HepG2 (cell line): ENCODE data around the gene LYRM2. TPM values are rescaled to one million over a fixed set of nuclear protein-coding genes. Genes with fewer than 3 reads are reported as not detected.

ENCODE experiments used
- FOXC1 ChIP-seq: sonication (generic); formaldehyde crosslinking; IDR thresholded peaks from 2 replicates; pipeline ENCODE4 v1.8.0; 2022; ENCODE audit warnings: mild to moderate bottlenecking, missing genetic modification reagents, borderline replicate concordance
- GLMP ChIP-seq: sonication (generic); formaldehyde crosslinking; IDR thresholded peaks from 2 replicates; pipeline ENCODE4 v1.9.0; 2021; ENCODE audit warnings: missing genetic modification reagents, mild to moderate bottlenecking, borderline replicate concordance
- HMG20B ChIP-seq: conservative IDR thresholded peaks from 2 replicates; pipeline ENCODE4 v1.6.1; 2016; ENCODE audit warnings: missing genetic modification reagents, missing compliant biosample characterization
- KMT2A ChIP-seq: sonication (generic); formaldehyde crosslinking; IDR thresholded peaks from 2 replicates; pipeline ENCODE4 v1.4.0; 2020; ENCODE audit warnings: missing genetic modification reagents
- NAIF1 ChIP-seq: sonication (generic); formaldehyde crosslinking; IDR thresholded peaks from 2 replicates; pipeline ENCODE4 v1.5.0; 2020; ENCODE audit warnings: mild to moderate bottlenecking, missing genetic modification reagents, borderline replicate concordance
- NFE2L1 ChIP-seq: sonication (generic); formaldehyde crosslinking; IDR thresholded peaks from 2 replicates; pipeline ENCODE4 v1.4.0; 2020; ENCODE audit warnings: missing genetic modification reagents, mild to moderate bottlenecking, borderline replicate concordance
- NR2F6 ChIP-seq, 2 experiments: IDR thresholded peaks; 2 replicates each; pipeline ENCODE4 v1.6.1; 2016; ENCODE audit warnings: antibody characterized with exemption in 1 of 2, mild to moderate bottlenecking in 1 of 2
- RNF2 ChIP-seq: fragments of 450-650 bp; conservative IDR thresholded peaks from 2 replicates; pipeline ENCODE4 v1.6.1; 2016; ENCODE audit warnings: low read depth
- SPEN ChIP-seq: sonication (generic); formaldehyde crosslinking; IDR thresholded peaks from 2 replicates; pipeline ENCODE4 v1.5.1; 2020; ENCODE audit warnings: low read depth, mild to moderate bottlenecking, missing genetic modification reagents
- SRY ChIP-seq: sonication (generic); formaldehyde crosslinking; IDR thresholded peaks from 2 replicates; pipeline ENCODE4 v1.8.0; 2022; ENCODE audit warnings: mild to moderate bottlenecking, missing genetic modification reagents
- TFAP4 ChIP-seq: sonication (generic); IDR thresholded peaks from 2 replicates; pipeline ENCODE4 v1.6.1; 2016; ENCODE audit warnings: low read depth, borderline replicate concordance
- TFDP2 ChIP-seq: sonication (generic); formaldehyde crosslinking; IDR thresholded peaks from 2 replicates; pipeline ENCODE4 v1.4.0; 2020; ENCODE audit warnings: missing genetic modification reagents
- THAP7 ChIP-seq: sonication (generic); formaldehyde crosslinking; IDR thresholded peaks from 2 replicates; pipeline ENCODE4 v1.8.1; 2023; ENCODE audit warnings: mild to moderate bottlenecking, missing genetic modification reagents
- UBTF ChIP-seq: sonication (generic); formaldehyde crosslinking; IDR thresholded peaks from 2 replicates; pipeline ENCODE4 v1.4.0; 2020; ENCODE audit warnings: mild to moderate bottlenecking, missing genetic modification reagents
- ZBTB26 ChIP-seq: IDR thresholded peaks from 2 replicates; pipeline ENCODE4 v1.6.1; 2016; ENCODE audit warnings: missing compliant biosample characterization, missing genetic modification reagents, borderline replicate concordance
- ZMYM4 ChIP-seq: sonication (generic); formaldehyde crosslinking; IDR thresholded peaks from 2 replicates; pipeline ENCODE4 v1.8.1; 2023; ENCODE audit warnings: mild to moderate bottlenecking, missing genetic modification reagents
- ZNF20 ChIP-seq: sonication (generic); formaldehyde crosslinking; IDR thresholded peaks from 2 replicates; pipeline ENCODE4 v1.4.0; 2020; ENCODE audit warnings: mild to moderate bottlenecking, moderate library complexity, missing genetic modification reagents
- ZNF546 ChIP-seq: sonication (generic); formaldehyde crosslinking; conservative IDR thresholded peaks from 2 replicates; pipeline ENCODE4 v1.8.1; 2023; ENCODE audit warnings: mild to moderate bottlenecking, missing genetic modification reagents
- ZNF563 ChIP-seq: sonication (generic); formaldehyde crosslinking; IDR thresholded peaks from 2 replicates; pipeline ENCODE4 v1.8.0; 2022; ENCODE audit warnings: mild to moderate bottlenecking, moderate library complexity, missing genetic modification reagents
- ZNF674 ChIP-seq: sonication (generic); formaldehyde crosslinking; IDR thresholded peaks from 2 replicates; pipeline ENCODE4 v1.5.0; 2020; ENCODE audit warnings: low read depth, mild to moderate bottlenecking, missing genetic modification reagents
- ZNF891 ChIP-seq: sonication (generic); formaldehyde crosslinking; IDR thresholded peaks from 2 replicates; pipeline ENCODE4 v1.5.0; 2020; ENCODE audit warnings: mild to moderate bottlenecking, missing genetic modification reagents
- polyA plus RNA-seq, 8 experiments: library from polyadenylated mRNA; depleted of rRNA in 3 of 8; stranded (reverse) in 7 of 8; unstranded in 1 of 8; fragments of >200 nt; fragmentation: Illumina TruSeq in 4 of 8; extraction: Trizol in 4 of 8; gene quantifications; 2 replicates each; pipeline versions ENCODE4 v1.2.1 to v1.2.3, GENCODE V29; 2011 to 2016; ENCODE audit warnings: low read depth in 4 of 8, missing spikeins in 1 of 8, mixed read lengths in 1 of 8; ENCODE audit not compliant: insufficient read depth in 1 of 8
- total RNA-seq, 5 experiments: library from RNA; depleted of rRNA; stranded (reverse); fragments of >200 nt; fragmentation: Illumina TruSeq; extraction: Trizol; gene quantifications; 2 replicates each; pipeline ENCODE4 v1.2.3, GENCODE V29; 2016; ENCODE audit warnings: low read depth in 1 of 5

Gene LYRM2
- total and polyA plus RNA-seq, 2 of the 13 experiments (the other 11 are each of a cell fraction or from before 2014, with no cell fraction given) = 17.8 to 32.6 TPM

- TF ChIP-seq SRY (CRISPR knock-in tag) (peak; percentile 84; the same call in 1 of the 2 replicates), ZBTB26 (CRISPR knock-in tag) (peak; percentile 54; the same call in 1 of the 2 replicates), THAP7 (CRISPR knock-in tag) (no peak), ZNF563 (CRISPR knock-in tag) (peak; percentile 72), GLMP (no peak), SPEN (peak; percentile 75), ZNF546 (CRISPR knock-in tag) (no peak), ZNF20 (CRISPR knock-in tag) (no peak), TFAP4 (peak; percentile 36; the same call in 1 of the 2 replicates), ZNF891 (CRISPR knock-in tag) (peak; percentile 72; the same call in 1 of the 2 replicates), FOXC1 (CRISPR knock-in tag) (peak; percentile 88), NR2F6 (IDR thresholded peaks at IDR 0.05) (no peak), NR2F6 (CRISPR knock-in tag; IDR thresholded peaks at IDR 0.05) (0 out of 2 replicates have a peak, but pooled peaks have one; percentile 29), HMG20B (CRISPR knock-in tag) (0 out of 2 replicates have a peak, but pooled peaks have one; percentile 10), NFE2L1 (no peak; the same call in 1 of the 2 replicates), TFDP2 (peak; percentile 58; the same call in 1 of the 2 replicates), KMT2A (peak; percentile 83), UBTF (CRISPR knock-in tag) (peak; percentile 71), RNF2 (peak; percentile 61; the same call in 1 of the 2 replicates), ZNF674 (CRISPR knock-in tag) (no peak), ZMYM4 (CRISPR knock-in tag) (peak; percentile 79), NAIF1 (CRISPR knock-in tag) (0 out of 2 replicates have a peak, but pooled peaks have one; percentile 62)
Observed at GRCh38 chr6:89638320-89639195, at the start of gene LYRM2 (continued).
